NOMO-1 treated with DMSO at 0.1 percent for 48 hours (cell line): ENCODE data around the gene ZNRD2.

ENCODE experiments used
- DNase-seq: peaks from one replicate; lab custom pipeline; 2025; ENCODE audit not compliant: unreplicated experiment; lab: John Stamatoyannopoulos, UW

The ZNRD2 gene

GRCh38 chr11:65537620-65538231 lies 32.6 kb upstream of the ZNRD2 start:
- no peak for DNase-seq

GRCh38 chr11:65538232-65538914 lies 31.9 kb upstream of the ZNRD2 start:
- DNase-seq = no peak

GRCh38 chr11:65538915-65539743 lies 31.1 kb upstream of the ZNRD2 start:
- no peak for DNase-seq

- no peak for DNase-seq
These were observed 30.5 kb upstream of the ZNRD2 start for GRCh38 chr11:65539744-65540289.

- peak; percentile 90 for DNase-seq
These were observed 29.8 kb upstream of the ZNRD2 start for GRCh38 chr11:65540290-65541092.

- no peak for DNase-seq
These were observed 28.9 kb upstream of the ZNRD2 start for GRCh38 chr11:65541093-65541982.

GRCh38 chr11:65542738-65543390 lies 27.4 kb upstream of the ZNRD2 start:
- DNase-seq = no peak

- no peak for DNase-seq
These were observed 24.4 kb upstream of the ZNRD2 start for GRCh38 chr11:65545853-65546216.

GRCh38 chr11:65546217-65546958 lies 23.9 kb upstream of the ZNRD2 start:
- DNase-seq = peak; percentile 65

- no peak for DNase-seq
These were observed 22.7 kb upstream of the ZNRD2 start for GRCh38 chr11:65547446-65548125.

- DNase-seq = no peak
These were observed 21.9 kb upstream of the ZNRD2 start for GRCh38 chr11:65548395-65548794.

- DNase-seq = no peak
These were observed 21.2 kb upstream of the ZNRD2 start for GRCh38 chr11:65549096-65549495.

GRCh38 chr11:65551572-65552387 lies 18.5 kb upstream of the ZNRD2 start:
- DNase-seq = peak; percentile 55

- no peak for DNase-seq
These were observed 17.8 kb upstream of the ZNRD2 start for GRCh38 chr11:65552388-65552951.

- no peak for DNase-seq
These were observed 16.8 kb upstream of the ZNRD2 start for GRCh38 chr11:65553301-65554001.

GRCh38 chr11:65554057-65554818 lies 16.0 kb upstream of the ZNRD2 start:
- DNase-seq = no peak
